Inferior parietal cortex (tissue), 1 donor: ENCODE results near the gene NR6A1.

ENCODE experiments used
- DNase-seq: peaks from one replicate; pipeline ENCODE4 v3.0.0-alpha.2; 2016; ENCODE audit errors: extremely low spot score

The NR6A1 gene

DNA sequence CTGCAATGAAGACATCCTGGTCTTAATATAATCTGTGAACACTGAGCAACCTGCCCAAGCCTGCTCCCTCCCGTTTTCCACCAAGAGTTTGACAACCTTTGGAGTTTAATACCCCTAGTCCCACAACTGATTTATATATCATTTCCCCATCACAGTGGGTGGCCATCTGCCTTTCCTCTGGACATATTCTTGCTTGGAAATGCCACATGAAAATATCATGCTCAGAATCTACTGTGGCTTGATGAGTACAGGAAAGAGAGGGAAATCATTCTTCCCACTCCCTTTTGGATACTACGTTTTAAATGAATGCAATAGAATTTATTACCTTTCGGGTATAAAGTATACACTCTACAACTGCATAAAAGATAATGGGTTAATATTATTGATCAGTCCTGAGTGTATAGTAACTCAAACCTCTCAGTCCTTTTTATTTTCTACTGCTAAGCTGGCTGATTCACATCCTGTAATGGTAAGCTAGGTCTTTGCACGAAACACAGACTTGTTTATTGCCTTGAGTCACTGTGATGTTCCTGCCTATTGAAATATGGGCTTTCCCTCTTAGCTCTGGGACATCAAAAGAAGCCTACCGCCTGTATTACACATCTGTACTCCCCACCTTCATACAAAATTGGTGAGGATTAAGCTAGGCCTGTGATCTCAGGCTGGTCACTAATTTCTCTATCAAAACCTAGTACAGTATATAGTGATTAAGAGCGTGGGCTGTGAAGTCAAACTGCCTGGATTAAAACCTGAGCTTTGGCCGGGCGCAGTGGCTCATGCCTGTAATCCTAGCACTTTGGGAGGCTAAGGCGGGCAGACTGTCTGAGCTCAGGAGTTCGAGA is 196.4 kb downstream of the NR6A1 start:
- DNase-seq: no peak

DNA sequence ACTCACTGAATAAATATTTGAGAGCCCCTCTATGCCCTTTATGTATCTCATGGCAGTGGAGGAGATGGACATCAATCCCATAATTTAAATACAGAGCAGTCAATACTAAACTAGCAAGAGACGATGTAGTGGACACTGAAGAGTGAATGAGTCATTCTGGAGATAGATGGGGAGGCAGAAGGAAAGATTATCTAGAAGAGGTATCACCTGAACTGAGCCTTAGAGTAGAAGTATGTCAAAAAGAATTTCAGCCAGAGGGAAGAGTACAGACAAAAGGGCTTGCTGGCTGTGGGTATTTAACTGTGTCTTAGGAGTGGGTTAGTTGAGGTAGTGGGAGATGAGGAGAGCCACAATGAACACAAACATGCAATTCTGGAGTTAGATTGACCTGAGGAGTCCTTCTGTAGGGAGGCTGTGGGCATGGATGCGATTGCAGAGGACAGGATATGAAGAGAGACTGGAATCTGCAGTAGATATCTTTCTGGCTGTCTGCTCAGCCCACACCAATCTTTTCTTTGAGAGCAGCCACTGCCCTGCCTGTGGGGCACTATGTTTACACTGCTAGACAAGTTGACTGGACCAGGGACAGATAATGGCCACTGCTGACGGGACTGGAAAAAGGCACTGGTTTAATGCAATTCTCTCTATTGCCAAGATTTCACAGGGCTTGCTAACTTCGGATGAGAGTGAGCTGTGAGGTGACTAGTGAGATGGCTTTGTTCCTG is 200.0 kb downstream of the NR6A1 start:
- DNase-seq: no peak

DNA sequence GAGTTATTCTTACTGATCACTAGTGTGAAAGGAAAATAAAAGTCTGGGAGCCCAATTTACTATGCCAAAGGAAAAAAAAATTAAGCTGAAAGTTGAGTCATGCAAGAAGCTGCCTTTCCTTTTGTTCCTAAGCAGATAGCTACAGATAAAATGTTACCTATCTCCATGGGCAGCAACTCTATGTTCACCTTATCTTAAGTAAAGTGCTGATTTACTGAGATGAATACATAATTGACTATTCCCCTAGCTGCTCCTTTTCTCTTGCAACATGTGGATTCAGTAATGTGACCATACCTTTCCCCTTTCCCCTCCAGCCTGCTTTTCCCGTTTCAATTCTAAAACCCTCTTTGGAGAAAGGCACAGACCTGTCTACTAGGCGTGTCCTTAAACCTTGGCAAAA is 201.2 kb downstream of the NR6A1 start:
- DNase-seq: no peak

DNA sequence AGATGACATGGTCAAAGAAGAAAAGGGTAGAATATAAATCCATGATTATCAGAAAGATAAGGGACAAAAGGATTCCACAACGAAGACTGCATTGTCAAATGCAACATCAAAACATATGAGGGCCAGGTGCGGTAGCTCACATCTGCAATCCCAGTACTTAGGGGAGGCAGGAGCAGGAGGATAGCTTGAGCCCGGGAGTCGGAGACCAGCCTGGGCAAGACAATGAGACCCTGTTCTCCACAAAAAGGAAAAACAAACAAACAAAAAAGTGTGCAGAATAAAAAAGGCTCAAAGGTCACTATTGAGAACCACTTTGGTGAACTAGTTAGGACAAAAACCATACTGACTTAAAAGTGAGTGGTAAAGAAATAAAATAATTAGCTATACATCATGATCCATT is 203.7 kb downstream of the NR6A1 start:
- DNase-seq: no peak

DNA sequence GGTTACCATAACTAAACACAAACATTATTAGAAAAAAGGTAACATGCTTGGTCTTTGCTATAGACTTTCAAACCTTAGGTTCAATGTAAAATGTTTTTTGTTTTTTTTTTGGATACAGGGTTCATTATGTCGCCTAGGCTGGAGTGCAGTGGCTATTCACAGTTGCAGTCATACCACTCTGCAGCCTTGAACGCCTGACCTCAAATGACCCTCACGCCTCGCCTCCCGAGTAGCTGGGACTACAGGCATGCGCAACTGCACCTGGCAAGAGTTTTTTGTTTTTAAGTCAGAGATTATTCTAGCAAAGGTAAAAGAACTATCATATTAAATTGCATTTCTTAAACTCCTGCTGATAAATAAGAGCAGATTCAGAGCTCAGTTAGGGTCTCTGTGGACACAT is 208.8 kb downstream of the NR6A1 start:
- no peak for DNase-seq

DNA sequence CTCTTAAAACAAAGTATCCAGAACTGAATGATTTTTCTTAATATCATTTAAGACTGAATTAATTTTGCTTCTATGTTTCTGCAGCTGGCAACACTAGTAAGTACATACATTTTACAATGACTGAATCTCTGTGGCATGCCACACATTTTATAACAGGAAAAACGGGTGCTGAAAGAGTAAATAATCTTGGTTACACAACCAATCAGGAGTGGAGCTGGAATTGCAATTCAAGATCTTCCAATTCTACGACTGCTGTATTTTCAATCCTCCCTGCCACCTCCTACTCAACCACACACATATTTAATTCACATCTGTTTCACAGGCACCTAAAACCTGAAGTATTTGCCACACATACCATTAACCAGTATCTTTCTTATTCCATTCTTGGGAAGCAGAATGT is 211.2 kb downstream of the NR6A1 start:
- no peak for DNase-seq

DNA sequence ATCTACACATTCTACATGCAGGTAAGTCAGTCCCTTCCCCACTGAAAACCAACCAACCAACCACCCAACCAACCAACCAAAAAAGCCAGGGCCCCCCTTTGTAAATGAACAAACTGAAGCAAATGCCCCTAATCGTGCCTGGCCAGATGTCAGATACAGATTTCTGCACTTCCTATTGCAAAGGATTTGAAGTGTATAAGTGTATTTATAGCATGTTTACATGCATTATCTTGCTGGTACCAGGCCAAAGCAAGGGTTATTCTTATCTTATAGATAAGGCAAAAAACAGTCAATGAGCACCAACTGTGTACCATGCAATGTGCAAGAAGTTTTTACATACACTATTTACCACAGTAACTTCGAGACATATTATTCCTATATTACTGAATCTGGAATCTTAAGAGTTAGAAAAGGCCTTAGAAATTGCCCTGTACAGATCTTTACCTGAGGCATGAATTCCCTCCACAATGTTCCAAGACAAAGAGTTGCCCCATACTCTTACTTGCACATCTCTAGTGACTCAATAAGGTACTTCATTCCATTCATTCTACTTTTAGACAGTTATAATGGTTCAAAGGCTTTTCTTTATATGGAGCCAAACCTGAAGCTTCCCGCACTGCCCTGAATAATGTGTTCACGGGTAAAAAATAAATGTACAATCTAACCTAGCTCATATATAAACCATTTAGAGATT is 212.2 kb downstream of the NR6A1 start:
- no peak for DNase-seq

DNA sequence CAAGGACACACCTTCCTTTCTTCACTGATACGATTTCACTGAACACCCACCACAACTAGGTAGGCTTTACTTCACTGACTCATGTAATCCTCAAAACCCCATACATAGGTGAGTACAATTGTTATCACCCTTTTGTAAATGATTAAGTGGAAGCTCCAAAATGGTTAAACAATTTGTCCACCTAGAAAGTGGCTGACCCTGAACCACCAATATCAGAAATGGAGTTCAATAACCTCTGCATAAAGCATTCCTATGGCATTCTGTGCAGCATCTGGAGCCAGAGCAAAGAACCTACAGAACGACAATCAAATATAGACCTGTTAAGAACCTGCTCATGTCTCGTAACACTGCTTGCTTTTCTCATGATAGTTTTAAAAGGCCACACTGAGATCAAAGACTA is 213.2 kb downstream of the NR6A1 start:
- no peak for DNase-seq

DNA sequence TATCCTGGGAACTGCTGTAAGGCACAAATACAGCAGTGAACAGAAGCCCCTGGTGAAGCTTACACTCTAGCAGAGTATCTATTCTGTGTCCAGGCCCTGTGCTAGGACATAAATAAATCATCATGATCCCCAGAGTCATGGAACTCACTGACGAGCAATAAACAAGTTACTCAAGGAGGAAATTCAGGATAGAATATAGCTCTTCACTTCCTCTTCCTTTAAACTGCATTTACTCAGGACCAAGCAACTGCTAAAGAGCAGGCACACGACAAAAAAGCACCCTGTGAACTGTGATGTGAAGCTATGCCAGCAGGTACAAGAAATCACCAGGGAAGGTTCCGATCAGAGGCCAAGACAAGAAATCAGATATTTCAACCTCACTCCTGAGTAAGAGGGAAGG is 216.1 kb downstream of the NR6A1 start:
- no peak for DNase-seq

DNA sequence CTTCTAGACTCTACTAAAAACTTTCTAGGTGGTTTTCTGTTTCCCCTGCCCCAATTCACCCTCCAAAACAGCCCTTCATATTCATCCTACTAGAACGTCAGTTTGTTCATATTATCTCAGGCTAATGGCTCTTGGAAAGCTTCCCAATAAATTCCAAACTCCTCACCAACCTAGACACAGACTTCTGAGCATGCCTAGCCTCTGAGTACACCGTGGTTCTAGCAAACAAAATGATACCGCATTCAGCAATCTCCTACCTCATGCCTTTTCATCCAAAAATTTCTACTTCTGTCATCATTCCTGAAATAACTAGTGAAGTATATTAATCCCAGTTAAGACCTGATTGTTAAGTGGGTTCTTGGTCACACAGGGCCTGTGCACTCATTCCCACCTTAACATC is 217.4 kb downstream of the NR6A1 start:
- DNase-seq: no peak

DNA sequence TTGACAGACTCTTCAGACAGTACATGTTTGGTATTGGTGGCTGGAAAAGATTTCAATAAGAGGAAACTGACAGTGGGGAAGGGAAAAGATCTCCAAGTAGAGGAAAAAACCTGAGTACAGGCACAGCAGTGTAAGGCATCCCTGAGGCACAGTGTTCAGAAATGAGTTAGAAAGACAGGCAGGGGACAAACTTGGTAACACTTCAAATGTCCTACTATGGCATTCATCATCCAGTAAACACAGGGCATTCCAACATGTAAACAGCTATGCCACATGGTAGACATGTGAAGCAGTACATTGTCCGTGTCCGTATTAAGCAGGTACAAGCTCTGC is 218.9 kb downstream of the NR6A1 start:
- DNase-seq: no peak

DNA sequence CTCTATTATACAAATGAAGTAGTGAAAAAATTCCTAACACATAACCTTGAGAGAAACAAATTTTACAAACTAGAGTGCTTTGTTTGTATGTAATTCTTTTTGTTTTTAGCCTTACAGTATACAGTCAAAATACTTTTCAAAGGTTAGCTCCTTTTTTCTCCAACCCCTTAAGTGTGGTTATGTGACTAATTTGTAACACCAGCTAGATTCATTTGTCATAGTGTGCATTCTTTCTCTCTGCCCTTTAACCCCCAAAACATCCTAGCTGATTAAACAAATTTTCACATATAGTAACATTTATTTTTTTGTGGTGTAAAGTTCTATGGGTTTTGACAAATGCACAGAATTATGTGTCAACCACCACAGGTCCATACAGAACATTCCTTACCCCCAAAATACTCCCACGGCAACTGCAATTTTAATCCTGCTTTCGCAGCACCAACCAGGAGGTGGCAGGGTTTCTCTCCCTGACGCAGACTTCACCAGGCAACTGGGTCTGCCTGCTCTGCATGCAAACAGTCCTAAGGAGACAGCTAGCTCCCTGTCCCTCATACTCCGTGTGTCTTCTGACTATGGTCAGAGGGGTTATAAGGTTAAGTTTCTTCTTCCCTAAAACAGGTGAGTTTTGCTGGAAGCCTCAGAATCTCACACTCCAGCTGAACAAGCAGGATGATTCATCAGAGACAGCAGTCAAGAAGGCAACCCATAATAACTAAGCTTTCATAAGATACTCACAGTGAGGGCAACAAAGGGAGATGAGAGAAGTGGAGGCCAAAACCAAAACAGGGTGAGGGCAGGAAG is 219.4 kb downstream of the NR6A1 start:
- peak; percentile 66 for DNase-seq

DNA sequence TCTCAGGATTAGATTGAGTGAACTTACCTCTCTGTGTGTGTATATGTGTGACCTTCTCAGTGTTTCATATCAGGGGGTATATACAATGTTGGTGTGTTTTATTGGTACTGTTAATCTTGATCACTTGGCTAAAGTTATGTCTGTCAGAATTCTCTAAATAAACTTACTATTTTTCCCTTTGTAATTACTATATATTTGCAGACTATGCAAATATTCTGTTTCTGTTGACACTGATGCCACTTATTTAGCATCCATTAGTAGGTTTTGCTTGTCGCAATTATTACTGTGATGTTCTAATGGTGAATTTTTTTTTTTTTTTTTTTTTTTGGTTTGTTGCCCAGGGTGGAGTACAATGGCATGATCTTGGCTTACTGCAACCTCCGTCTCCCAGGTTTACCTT is 221.0 kb downstream of the NR6A1 start:
- DNase-seq: no peak

DNA sequence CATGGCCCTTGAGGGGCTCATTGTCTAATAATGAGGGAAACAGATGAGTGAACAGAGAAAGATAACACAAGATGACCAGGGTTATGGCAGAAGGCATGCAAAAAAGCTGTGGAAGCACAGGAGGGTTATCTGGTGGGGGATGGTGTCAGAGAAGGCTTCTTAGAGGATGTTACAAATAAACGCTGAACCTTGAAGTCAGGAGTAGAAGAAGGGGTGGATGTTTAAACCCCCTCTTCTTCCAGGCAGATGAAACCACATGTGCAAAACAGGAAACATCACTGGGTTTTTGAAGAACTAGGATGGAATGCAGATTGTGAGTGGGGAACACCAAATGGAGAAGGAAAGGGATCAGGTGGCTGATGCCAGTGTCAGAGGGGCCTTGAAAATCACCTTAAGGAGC is 222.1 kb downstream of the NR6A1 start:
- DNase-seq: no peak

DNA sequence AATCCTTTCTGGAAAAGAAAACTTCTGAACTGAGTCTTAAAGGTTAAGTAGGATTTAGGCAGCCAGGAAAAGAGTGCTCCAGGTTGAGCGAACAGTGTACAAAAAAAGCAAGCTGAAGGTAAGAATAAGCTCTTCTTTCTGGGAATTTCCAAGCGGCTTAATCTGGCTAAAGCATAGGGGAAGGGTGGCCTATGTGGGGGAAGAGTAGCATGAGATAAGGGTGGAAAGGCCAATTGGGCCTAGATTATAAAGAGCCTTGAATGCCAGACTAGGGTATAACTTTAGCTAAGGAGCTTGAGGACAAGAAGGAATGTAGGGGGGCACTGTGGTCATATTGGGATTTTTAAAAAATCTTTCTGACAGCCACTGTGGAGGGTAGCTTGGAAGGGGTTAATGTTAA is 226.6 kb downstream of the NR6A1 start:
- DNase-seq: no peak

DNA sequence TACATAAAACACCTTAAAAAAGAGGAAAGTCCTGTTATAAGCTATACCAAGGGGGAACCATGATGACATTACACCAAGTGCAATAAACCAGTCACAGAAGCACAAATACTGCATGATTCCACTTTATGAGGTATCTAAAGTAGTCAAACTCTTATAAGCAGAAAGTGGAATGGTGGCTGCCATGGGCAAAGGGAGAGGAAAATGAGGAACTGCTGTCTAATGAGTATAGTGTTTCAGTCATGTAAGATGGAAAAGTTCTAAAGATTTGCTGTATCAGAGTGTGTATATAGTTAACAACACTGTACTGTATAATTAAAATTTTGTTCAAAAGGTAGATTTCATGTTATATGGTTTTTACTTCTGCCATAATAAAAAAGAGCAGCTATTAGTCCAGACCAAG is 229.3 kb downstream of the NR6A1 start:
- DNase-seq: no peak

DNA sequence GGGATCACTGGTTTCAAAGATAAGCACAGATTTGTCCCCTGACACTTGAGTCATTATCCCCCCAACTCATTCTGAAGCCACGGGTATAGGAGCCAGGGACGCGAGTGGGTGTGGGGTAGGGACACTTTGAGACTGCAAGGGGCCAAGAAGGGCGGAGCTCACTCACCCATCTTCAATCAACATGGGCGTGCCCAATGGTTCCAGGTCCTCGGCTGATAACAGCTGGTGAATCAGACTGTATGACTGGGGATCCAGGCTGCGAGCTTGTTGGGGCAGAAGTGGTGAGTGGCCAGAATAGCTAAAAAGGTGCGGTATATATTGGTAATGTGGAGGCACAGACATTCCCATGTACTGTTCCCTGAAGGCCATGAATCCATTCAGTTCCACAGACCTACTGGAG is 233.2 kb downstream of the NR6A1 start:
- no peak for DNase-seq

DNA sequence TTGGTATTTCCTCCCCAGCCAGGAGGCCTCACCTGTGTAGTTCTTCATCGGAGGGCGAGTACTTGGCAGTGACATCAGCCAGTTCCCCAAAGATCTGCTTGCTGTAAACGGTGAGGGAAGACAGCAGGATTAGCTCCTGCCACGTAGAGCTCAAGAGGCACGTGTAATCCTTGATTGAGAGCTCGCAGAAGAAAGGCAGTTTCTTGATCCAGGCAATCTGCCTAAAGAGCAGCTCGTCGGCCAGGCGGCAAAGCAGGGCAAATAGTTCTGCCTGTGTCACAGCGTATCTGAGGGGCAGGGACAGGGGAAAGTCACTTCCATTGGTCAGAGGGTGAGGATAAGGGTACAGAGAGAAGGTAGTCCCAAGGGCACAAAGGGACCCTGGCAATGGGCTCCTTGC is 235.3 kb downstream of the NR6A1 start:
- DNase-seq: no peak

DNA sequence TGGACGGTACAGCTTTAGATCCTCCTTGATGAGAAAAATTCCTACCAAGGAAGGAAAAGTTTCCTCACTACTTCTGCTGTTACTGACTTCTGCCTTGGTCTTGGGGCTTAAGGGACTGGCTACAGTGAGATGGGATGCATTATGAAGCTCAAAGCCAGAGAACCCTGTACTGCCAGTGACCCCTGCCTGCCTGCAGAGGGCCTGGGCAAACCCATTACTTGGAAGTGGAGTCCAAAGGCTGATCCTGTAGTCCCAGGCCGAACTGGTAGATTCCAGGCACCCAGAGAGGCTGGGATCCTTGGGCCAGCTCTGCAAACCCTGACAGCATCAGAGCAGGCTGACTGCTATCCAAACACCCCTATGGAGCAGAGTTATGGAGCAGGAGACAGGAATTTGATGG is 238.2 kb downstream of the NR6A1 start:
- no peak for DNase-seq

DNA sequence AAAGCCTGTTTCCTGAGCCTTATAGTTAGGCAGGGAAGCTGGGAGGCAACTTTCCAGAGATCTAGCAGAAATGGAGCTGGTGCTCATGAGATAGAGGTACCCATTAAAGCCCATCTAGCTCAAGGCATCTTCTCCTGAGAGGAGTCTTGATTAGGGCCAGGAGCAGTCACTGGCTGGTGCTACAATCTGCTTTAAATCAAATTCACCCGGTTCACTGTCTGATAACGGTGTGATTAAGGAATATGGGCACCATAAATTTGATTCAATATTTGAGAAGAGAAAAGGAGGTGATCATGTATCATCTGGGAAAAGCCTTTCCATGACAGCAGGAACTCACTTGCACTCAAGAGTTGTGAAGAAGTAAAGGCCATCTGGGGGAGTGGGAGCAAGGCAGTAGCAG is 240.0 kb downstream of the NR6A1 start:
- no peak for DNase-seq

DNA sequence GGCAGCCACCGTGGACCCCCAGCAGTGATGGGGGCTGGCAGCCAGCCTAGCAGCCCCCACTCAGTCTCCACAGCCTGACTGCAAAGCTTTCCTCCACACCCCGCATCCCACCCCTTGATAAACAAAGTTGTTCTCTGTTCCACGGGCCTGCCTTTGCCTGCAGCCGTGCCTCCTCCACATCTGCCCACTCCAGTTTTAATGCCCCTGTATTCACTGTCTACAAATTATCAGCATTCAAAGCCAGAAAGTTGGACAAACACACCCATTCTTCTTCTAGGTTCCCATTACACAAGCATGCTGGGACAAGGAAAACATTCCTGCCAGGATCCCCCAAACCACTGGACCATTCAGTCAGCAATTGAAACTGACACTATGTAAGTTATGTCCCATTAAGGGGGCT is 240.9 kb downstream of the NR6A1 start:
- DNase-seq: no peak

DNA sequence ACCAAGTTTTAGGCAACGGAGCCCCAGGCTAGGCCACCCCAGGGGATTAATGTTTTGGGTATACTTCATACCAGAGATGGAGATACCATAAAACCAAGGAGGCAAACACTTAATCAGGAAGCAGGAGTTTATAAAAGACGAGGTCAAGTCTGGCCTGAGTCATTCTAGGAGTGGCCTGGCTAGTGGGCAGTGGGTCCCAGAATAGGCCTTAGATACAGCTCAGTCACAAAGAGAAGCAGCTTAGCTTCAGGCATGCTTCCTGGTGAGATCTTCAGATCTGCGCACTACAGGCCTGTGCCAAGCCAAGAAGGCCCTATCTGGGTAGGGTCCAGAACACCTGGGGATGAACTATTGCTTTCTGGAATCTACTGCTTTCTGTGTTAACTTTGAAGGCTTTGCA is 243.3 kb downstream of the NR6A1 start:
- no peak for DNase-seq
